A673 (cell line): Measurements from ENCODE around the gene IGSF22.

Experiments
- CTCF ChIP-seq: fragments of 300-800, 200-600 bp; sonication (generic); conservative IDR thresholded peaks from 2 replicates; pipeline ENCODE4 v1.5.1; 2017; ENCODE audit warnings: low read depth, mild to moderate bottlenecking, antibody characterized with exemption, low read length, moderate library complexity, mixed read lengths
- EZH2 ChIP-seq: fragments of 200-600 bp; sonication (generic); IDR thresholded peaks from 2 replicates; pipeline ENCODE4 v1.6.1; 2017; ENCODE audit warnings: borderline replicate concordance, low read depth, mild to moderate bottlenecking, mixed read lengths, antibody characterized with exemption, low read length; ENCODE audit not compliant: poor library complexity, severe bottlenecking

- TF ChIP-seq CTCF (no peak), EZH2 (no peak)
Observed at GRCh38 chr11:18761741-18762140, 35.8 kb upstream of the IGSF22 start.
